Right lobe of liver (tissue), 6 donors: ENCODE results near the gene ERICH2. TPM values are rescaled to one million over a fixed set of nuclear protein-coding genes. Genes with fewer than 3 reads are reported as not detected.

Experiments
- ATAC-seq, 4 donors: fragments of 200-7000 bp; cut with Tn5 transposase; one replicate each; pipeline ENCODE4 v1.9.1; 2020; ENCODE audit warnings: mild to moderate bottlenecking in 4 of 4, moderate library complexity in 4 of 4
- DNase-seq, 3 donors: peaks; one replicate each; pipeline ENCODE4 v3.0.0-alpha.2; 2020
- H3K27ac ChIP-seq, 3 donors: fragments of 200-600 bp; one replicate each; pipeline ENCODE4 v1.8.0; 2022
- H3K27me3 ChIP-seq, 2 donors: fragments of 200-600 bp; one replicate each; pipeline ENCODE4 v1.8.0; 2022
- H3K36me3 ChIP-seq, 4 donors: fragments of 200-600 bp; sonication (generic) in 1 of 4; one replicate each; pipeline versions ENCODE4 v1.5.1 to v1.8.0; 2017 to 2022; ENCODE audit warnings: control low read depth in 1 of 4
- H3K4me1 ChIP-seq, 4 donors: fragments of 200-600 bp; sonication (generic) in 1 of 4; one replicate each; pipeline versions ENCODE4 v1.5.1 to v1.8.0; 2017 to 2022; ENCODE audit warnings: control low read depth in 1 of 4
- H3K4me3 ChIP-seq, 3 donors: fragments of 200-600 bp; one replicate each; pipeline ENCODE4 v1.8.0; 2022
- H3K9me3 ChIP-seq, 4 donors: fragments of 200-600 bp; sonication (generic) in 1 of 4; one replicate each; pipeline versions ENCODE4 v1.5.1 to v1.8.0; 2017 to 2022; ENCODE audit warnings: control low read depth in 1 of 4
- CTCF ChIP-seq, 4 donors: fragments of 200-600 bp in 3 of 4; fragments of 450-650 bp in 1 of 4; IDR thresholded peaks; one replicate each; pipeline versions ENCODE4 v1.5.1 to v1.8.0; 2016 to 2022; ENCODE audit warnings: antibody characterized with exemption in 4 of 4, mild to moderate bottlenecking in 2 of 4
- POLR2A ChIP-seq: fragments of 450-650 bp; IDR thresholded peaks from one replicate; pipeline ENCODE4 v1.6.1; 2017; ENCODE audit warnings: antibody characterized with exemption, mild to moderate bottlenecking
- WGBS: methylation state at CpG from one replicate; pipeline ENCODE4 v1.1.6; 2018; ENCODE audit warnings: low coverage, low lambda C conversion rate; ENCODE audit not compliant: insufficient coverage; ENCODE audit errors: missing lambda C conversion rate; 5-methylcytosine and 5-hydroxymethylcytosine counted together
- intact Hi-C, 2 donors: fragments of 100-400 bp; cut with DNase I; formaldehyde crosslinking; loops; one replicate each; pipeline versions ENCODE4 v1.11.2 to v1.14.1; 2022
- total RNA-seq, 6 experiments: library from RNA; depleted of rRNA in 2 of 6; stranded (reverse); fragments of >200 nt in 2 of 6; fragmentation: NEBNext Ultra II Directional in 3 of 6; extraction: Animal tissue kit (Norgen Biotek cat#: 25700) in 3 of 6; gene quantifications; one replicate each; pipeline versions ENCODE4 v1.1.0 to v1.2.4, GENCODE V29; 2016 to 2023
- donor health status: DM: no; HTN: yes; CAD: no.
- donor health status: DM: no; HTN: no; CAD: no.
- donor health status: DM: no; HTN: no; CAD: no.
- donor health status: DM: no; HTN: yes; CAD: no.
- donor health status: DM: no; HTN: yes; CAD: no.

The ERICH2 gene
- total RNA-seq, 6 experiments from 2014 or later, result 0.53 to 1.2 (median 1.1) TPM; not detected in 3

GRCh38 chr2:170813611-170814532 is 43.7 kb downstream of the ERICH2 start:
- intact Hi-C loops, result loop anchor here in 1 of 2 donors (10.0 kb wide), 1 partner anchor 439 kb away; no protein-coding TSS in a partner anchor

GRCh38 chr2:170814533-170815230 is 44.5 kb downstream of the ERICH2 start:
- peaks cover 0 to 32% (median 11%) of the 10 kb centered on the region in 4 donors for H3K4me1 ChIP-seq
- TF ChIP-seq CTCF (IDR thresholded peaks at IDR 0.05) (no peak), POLR2A (no peak)
- no peak overlapping the region for H3K4me3 ChIP-seq
- WGBS, result 15% methylated on average over 19 of the region's 31 CpGs
- H3K27me3 ChIP-seq, result peaks cover 7 to 55% of the 10 kb centered on the region in 2 donors
- intact Hi-C loops, result loop anchor here (5.0 to 10.0 kb wide), 2 partner anchors 412 to 440 kb away; no protein-coding TSS in a partner anchor
- DNase-seq (no peak), ATAC-seq (no peak)
- no peak overlapping the region for H3K27ac ChIP-seq
- no peaks in the 10 kb centered on the region for H3K36me3 ChIP-seq
- H3K9me3 ChIP-seq, result no peaks in the 10 kb centered on the region

More at GRCh38 chr2:170813611-170814532, 43.7 kb downstream of the ERICH2 start:
- 5% methylated on average over 32 of the region's 41 CpGs for WGBS
- H3K27ac ChIP-seq, result no peak overlapping the region
- DNase-seq (peak in 1 of 3 donors; percentile 37), ATAC-seq (peak in 2 of 4 donors; percentile 17 to 23)
- peaks cover 0 to 32% (median 11%) of the 10 kb centered on the region in 4 donors for H3K4me1 ChIP-seq
- H3K9me3 ChIP-seq, result no peaks in the 10 kb centered on the region
- TF ChIP-seq CTCF (IDR thresholded peaks at IDR 0.05) (no peak), POLR2A (no peak)
- no peak overlapping the region for H3K4me3 ChIP-seq
- peaks cover 7 to 47% of the 10 kb centered on the region in 2 donors for H3K27me3 ChIP-seq
- no peaks in the 10 kb centered on the region for H3K36me3 ChIP-seq

GRCh38 chr2:170815311-170815710 is 45.1 kb downstream of the ERICH2 start:
- DNase-seq (no peak), ATAC-seq (no peak)
- intact Hi-C loops, result loop anchor here (5.0 to 10.0 kb wide), 2 partner anchors 413 to 441 kb away; no protein-coding TSS in a partner anchor

More at GRCh38 chr2:170815311-170815710, 45.1 kb downstream of the ERICH2 start:
- Histone ChIP-seq H3K9me3 (no peaks in the 10 kb centered on the region), H3K27ac (no peak overlapping the region), H3K4me1 (peaks cover 0 to 34% (median 11%) of the 10 kb centered on the region in 4 donors), H3K27me3 (peaks cover 13 to 59% of the 10 kb centered on the region in 2 donors), H3K36me3 (no peaks in the 10 kb centered on the region), H3K4me3 (no peak overlapping the region)
- no peak for TF ChIP-seq CTCF (IDR thresholded peaks at IDR 0.05)
- TF ChIP-seq POLR2A, result no peak
- WGBS, result 5% methylated on average over 19 of the region's 19 CpGs
